Smooth muscle cell (in vitro differentiated cells): Measurements from ENCODE around the gene FERMT1. TPM values are rescaled to one million over a fixed set of nuclear protein-coding genes. Genes with fewer than 3 reads are reported as not detected.

Experiments used
- DNase-seq: peaks from one replicate; lab custom pipeline; 2025; ENCODE audit not compliant: unreplicated experiment; lab: John Stamatoyannopoulos, UW
- H2AFZ ChIP-seq: fragments of 200-600 bp; sonication (generic); 2 replicates; pipeline ENCODE4 v1.6.0; 2016; ENCODE audit warnings: antibody characterized with exemption, low read depth, mild to moderate bottlenecking
- H3F3A ChIP-seq: fragments of 200-600 bp; sonication (generic); 2 replicates; pipeline ENCODE4 v1.6.0; 2017; ENCODE audit warnings: antibody characterized with exemption, low read depth
- H3K27ac ChIP-seq: fragments of 200-600 bp; sonication (generic); 2 replicates; pipeline ENCODE4 v1.5.1; 2016; ENCODE audit warnings: low read depth, mild to moderate bottlenecking
- H3K27me3 ChIP-seq: fragments of 200-600 bp; sonication (generic); 2 replicates; pipeline ENCODE4 v1.6.1; 2016; ENCODE audit warnings: low read depth, mild to moderate bottlenecking
- H3K36me3 ChIP-seq: fragments of 200-600 bp; sonication (generic); 2 replicates; pipeline ENCODE4 v1.5.1; 2016; ENCODE audit warnings: low read depth
- H3K4me1 ChIP-seq: fragments of 200-600 bp; sonication (generic); 2 replicates; pipeline ENCODE4 v1.5.1; 2016; ENCODE audit warnings: low read depth
- H3K4me2 ChIP-seq: fragments of 200-600 bp; sonication (generic); 2 replicates; pipeline ENCODE4 v1.6.0; 2016; ENCODE audit warnings: mild to moderate bottlenecking
- H3K4me3 ChIP-seq: fragments of 200-600 bp; sonication (generic); 2 replicates; pipeline ENCODE4 v1.5.1; 2016; ENCODE audit warnings: mild to moderate bottlenecking
- H3K79me2 ChIP-seq: fragments of 200-600 bp; sonication (generic); 2 replicates; pipeline ENCODE4 v1.6.0; 2016; ENCODE audit warnings: low read depth, mild to moderate bottlenecking
- H3K9ac ChIP-seq: fragments of 200-600 bp; sonication (generic); 2 replicates; pipeline ENCODE4 v1.6.0; 2016; ENCODE audit warnings: low read depth
- H3K9me3 ChIP-seq: fragments of 200-600 bp; sonication (generic); replicated peaks from 2 replicates; pipeline ENCODE4 v1.5.1; 2016; ENCODE audit warnings: low read depth
- H4K20me1 ChIP-seq: fragments of 200-600 bp; sonication (generic); 2 replicates; pipeline ENCODE4 v1.6.0; 2016; ENCODE audit warnings: low read depth
- WGBS: methylation state at CpG from one replicate; pipeline ENCODE4 v1.1.7; 2016; ENCODE audit warnings: low lambda C conversion rate; 5-methylcytosine and 5-hydroxymethylcytosine counted together
- polyA plus RNA-seq: library from polyadenylated mRNA; unstranded; fragments of >200 nt; fragmentation: Nextera tagmentation; extraction: Ambion mirVana; gene quantifications from 2 replicates; pipeline ENCODE4 v1.2.1, GENCODE V29; 2016
- total RNA-seq: library from RNA; depleted of rRNA; stranded (reverse); fragments of >200 nt; gene quantifications from 2 replicates; pipeline ENCODE4 v1.2.3, GENCODE V29; 2014
- TF ChIP-seq, protein P1 (sequence below): fragments of 200-600 bp; sonication (generic); IDR thresholded peaks from 2 replicates; pipeline ENCODE4 v1.5.1; 2017; ENCODE audit warnings: borderline replicate concordance, mild to moderate bottlenecking, antibody characterized with exemption; ENCODE audit not compliant: insufficient read depth, poor library complexity, severe bottlenecking

FERMT1 gene
- total and polyA plus RNA-seq, 2 experiments from 2014 or later, result 0.79 to 13.8 TPM

GRCh38 chr20:6095409-6095808 is 27.4 kb downstream of the FERMT1 start:
- Histone ChIP-seq H4K20me1 (no peaks in the 10 kb centered on the region), H3K9ac (no peak overlapping the region), H3K79me2 (no peaks in the 10 kb centered on the region), H3K4me1 (no peaks in the 10 kb centered on the region), H3F3A (no peaks in the 10 kb centered on the region), H3K4me3 (no peak overlapping the region), H2AFZ (no peak overlapping the region), H3K27me3 (no peaks in the 10 kb centered on the region), H3K9me3 (no peaks in the 10 kb centered on the region), H3K4me2 (no peak overlapping the region), H3K27ac (no peak overlapping the region), H3K36me3 (no peaks in the 10 kb centered on the region)
- no peak for DNase-seq
- TF ChIP-seq, protein P1, sequence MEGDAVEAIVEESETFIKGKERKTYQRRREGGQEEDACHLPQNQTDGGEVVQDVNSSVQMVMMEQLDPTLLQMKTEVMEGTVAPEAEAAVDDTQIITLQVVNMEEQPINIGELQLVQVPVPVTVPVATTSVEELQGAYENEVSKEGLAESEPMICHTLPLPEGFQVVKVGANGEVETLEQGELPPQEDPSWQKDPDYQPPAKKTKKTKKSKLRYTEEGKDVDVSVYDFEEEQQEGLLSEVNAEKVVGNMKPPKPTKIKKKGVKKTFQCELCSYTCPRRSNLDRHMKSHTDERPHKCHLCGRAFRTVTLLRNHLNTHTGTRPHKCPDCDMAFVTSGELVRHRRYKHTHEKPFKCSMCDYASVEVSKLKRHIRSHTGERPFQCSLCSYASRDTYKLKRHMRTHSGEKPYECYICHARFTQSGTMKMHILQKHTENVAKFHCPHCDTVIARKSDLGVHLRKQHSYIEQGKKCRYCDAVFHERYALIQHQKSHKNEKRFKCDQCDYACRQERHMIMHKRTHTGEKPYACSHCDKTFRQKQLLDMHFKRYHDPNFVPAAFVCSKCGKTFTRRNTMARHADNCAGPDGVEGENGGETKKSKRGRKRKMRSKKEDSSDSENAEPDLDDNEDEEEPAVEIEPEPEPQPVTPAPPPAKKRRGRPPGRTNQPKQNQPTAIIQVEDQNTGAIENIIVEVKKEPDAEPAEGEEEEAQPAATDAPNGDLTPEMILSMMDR, result no peak
- WGBS, result 94% methylated on average over 5 of the region's 5 CpGs

DNA sequence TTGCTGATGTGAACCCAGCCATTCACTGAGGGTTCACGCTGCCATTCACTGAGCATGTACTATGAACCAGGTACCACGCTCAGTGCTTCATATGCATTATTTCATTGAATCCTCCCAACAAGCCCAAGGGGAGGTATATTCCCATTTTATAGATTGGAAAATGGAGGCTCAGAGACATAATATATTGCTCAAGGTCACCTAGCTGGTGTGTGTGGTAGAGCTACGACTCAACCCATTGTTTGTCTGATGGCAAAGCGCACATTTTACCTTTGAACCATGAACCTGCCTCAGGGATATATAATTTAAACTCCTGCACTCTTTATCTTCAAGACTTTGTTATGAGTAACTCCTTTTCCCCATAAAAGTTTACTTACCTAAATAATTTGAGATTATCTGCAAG is 28.3 kb downstream of the FERMT1 start:
- Histone ChIP-seq H3K9ac (no peak overlapping the region), H3K79me2 (no peaks in the 10 kb centered on the region), H3K4me2 (no peak overlapping the region), H2AFZ (no peak overlapping the region), H3K27me3 (no peaks in the 10 kb centered on the region), H4K20me1 (no peaks in the 10 kb centered on the region), H3K4me3 (no peak overlapping the region), H3K36me3 (no peaks in the 10 kb centered on the region), H3K27ac (no peak overlapping the region), H3K4me1 (no peaks in the 10 kb centered on the region), H3K9me3 (no peaks in the 10 kb centered on the region), H3F3A (no peaks in the 10 kb centered on the region)
- TF ChIP-seq, protein P1, result no peak
- DNase-seq, result no peak
- 99% methylated on average over 4 of the region's 4 CpGs for WGBS

GRCh38 chr20:6094063-6094462 is 28.8 kb downstream of the FERMT1 start:
- no peaks in the 10 kb centered on the region for H3K9me3 ChIP-seq
- H3K9ac ChIP-seq, result no peak overlapping the region
- H3K36me3 ChIP-seq, result no peaks in the 10 kb centered on the region
- no peaks in the 10 kb centered on the region for H3K27me3 ChIP-seq
- no peak overlapping the region for H3K4me2 ChIP-seq
- H3K27ac ChIP-seq, result no peak overlapping the region
- TF ChIP-seq, protein P1, result no peak
- no peak overlapping the region for H3K4me3 ChIP-seq
- WGBS, result 95% methylated on average over 3 of the region's 3 CpGs
- no peaks in the 10 kb centered on the region for H3K79me2 ChIP-seq
- no peak for DNase-seq
- no peaks in the 10 kb centered on the region for H3K4me1 ChIP-seq
- no peak overlapping the region for H2AFZ ChIP-seq
- H3F3A ChIP-seq, result no peaks in the 10 kb centered on the region
- H4K20me1 ChIP-seq, result no peaks in the 10 kb centered on the region

- no peaks in the 10 kb centered on the region for H3K4me1 ChIP-seq
- H3K79me2 ChIP-seq, result no peaks in the 10 kb centered on the region
- H3K4me2 ChIP-seq, result no peak overlapping the region
- no peaks in the 10 kb centered on the region for H3K27me3 ChIP-seq
- no peak overlapping the region for H2AFZ ChIP-seq
- H3K4me3 ChIP-seq, result no peak overlapping the region
- DNase-seq, result no peak
- no peaks in the 10 kb centered on the region for H4K20me1 ChIP-seq
- H3K9me3 ChIP-seq, result no peaks in the 10 kb centered on the region
- no peak overlapping the region for H3K9ac ChIP-seq
- 82% methylated on average over 8 of the region's 8 CpGs for WGBS
- TF ChIP-seq, protein P1, result no peak
- no peaks in the 10 kb centered on the region for H3F3A ChIP-seq
- H3K27ac ChIP-seq, result no peak overlapping the region
- H3K36me3 ChIP-seq, result no peaks in the 10 kb centered on the region
These were observed 31.2 kb downstream of the FERMT1 start for GRCh38 chr20:6091661-6092060.
